ENCODE data around the gene ZFR2. TPM values are rescaled to one million over a fixed set of nuclear protein-coding genes. Genes with fewer than 3 reads are reported as not detected.

Gene ZFR2
- polyA plus RNA-seq, 3 donors, result not detected

GRCh38 chr19:3866910-3867638, 1.8 kb downstream of the ZFR2 start:
- intact Hi-C loops (cut with micrococcal nuclease), result no loop called here
- no peaks in the 10 kb centered on the region for H3K4me1 Mint-ChIP-seq
- H4K20me1 ChIP-seq (ENCODE audit: insufficient read depth, low read length), result no peaks in the 10 kb centered on the region

DNA sequence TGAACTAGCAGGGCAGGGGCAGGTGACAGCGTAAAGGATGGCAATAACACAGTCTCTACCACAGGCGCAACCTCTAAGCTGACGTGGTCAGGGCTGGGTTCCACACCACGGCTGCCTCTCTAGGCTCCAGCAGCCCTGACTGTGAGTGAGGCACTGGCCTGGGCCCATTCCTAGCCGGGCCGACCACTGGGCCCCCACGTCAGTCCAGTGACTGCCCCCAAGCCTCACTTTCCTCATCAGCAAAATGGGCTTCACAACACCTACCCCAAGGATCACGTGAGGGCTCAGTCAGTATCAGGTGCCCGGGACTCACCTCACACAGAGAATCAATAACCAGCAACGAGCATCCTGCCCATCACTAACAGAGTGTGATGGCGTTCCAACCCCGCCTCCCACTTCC, 5.2 kb downstream of the ZFR2 start:
- intact Hi-C loops (cut with micrococcal nuclease), result no loop called here
- Histone ChIP-seq H3K4me3 (replicated peaks in 1 of 3; ENCODE audit: low read depth in 2 of 3, low read length in 3 of 3) (no peak overlapping the region), H3K27me3 (ENCODE audit: control insufficient read depth in 2 of 2, insufficient read depth in 2 of 2, low read length in 2 of 2) (peaks cover 7 to 30% of the 10 kb centered on the region in 2 donors), H3K9ac (ENCODE audit: insufficient read depth, low read length, poor library complexity, severe bottlenecking) (no peak overlapping the region), H3K4me1 (ENCODE audit: control insufficient read depth in 1 of 2, insufficient read depth in 2 of 2, low read length in 2 of 2) (no peaks in the 10 kb centered on the region), H3K27ac (ENCODE audit: low read depth in 1 of 2, low read length in 2 of 2) (no peak overlapping the region), H2AFZ (ENCODE audit: insufficient read depth, low read depth, low read length, poor library complexity, severe bottlenecking) (no peak overlapping the region), H3K79me2 (ENCODE audit: insufficient read depth, low read length) (no peaks in the 10 kb centered on the region), H3K4me2 (replicated peaks; ENCODE audit: extremely low read depth, low read length, poor library complexity, severe bottlenecking) (no peak overlapping the region), H3K9me3 (replicated peaks in 1 of 2; ENCODE audit: control insufficient read depth in 1 of 2, insufficient read depth in 1 of 2, low read length in 2 of 2) (peaks cover 0 to 2% of the 10 kb centered on the region in 2 donors), H4K20me1 (ENCODE audit: insufficient read depth, low read length) (no peaks in the 10 kb centered on the region), H3K36me3 (replicated peaks in 1 of 2; ENCODE audit: control insufficient read depth in 1 of 2, insufficient read depth in 2 of 2, low read length in 2 of 2) (no peaks in the 10 kb centered on the region)
- no peak overlapping the region for H3K27ac Mint-ChIP-seq
- 82% methylated on average over 4 of the region's 12 CpGs for WGBS (ENCODE audit: insufficient coverage)
- no peaks in the 10 kb centered on the region for H3K4me1 Mint-ChIP-seq
- H3K9me3 Mint-ChIP-seq, result peaks cover 0 to 14% (median 5%) of the 10 kb centered on the region in 7 donors
- TF ChIP-seq, protein P1, sequence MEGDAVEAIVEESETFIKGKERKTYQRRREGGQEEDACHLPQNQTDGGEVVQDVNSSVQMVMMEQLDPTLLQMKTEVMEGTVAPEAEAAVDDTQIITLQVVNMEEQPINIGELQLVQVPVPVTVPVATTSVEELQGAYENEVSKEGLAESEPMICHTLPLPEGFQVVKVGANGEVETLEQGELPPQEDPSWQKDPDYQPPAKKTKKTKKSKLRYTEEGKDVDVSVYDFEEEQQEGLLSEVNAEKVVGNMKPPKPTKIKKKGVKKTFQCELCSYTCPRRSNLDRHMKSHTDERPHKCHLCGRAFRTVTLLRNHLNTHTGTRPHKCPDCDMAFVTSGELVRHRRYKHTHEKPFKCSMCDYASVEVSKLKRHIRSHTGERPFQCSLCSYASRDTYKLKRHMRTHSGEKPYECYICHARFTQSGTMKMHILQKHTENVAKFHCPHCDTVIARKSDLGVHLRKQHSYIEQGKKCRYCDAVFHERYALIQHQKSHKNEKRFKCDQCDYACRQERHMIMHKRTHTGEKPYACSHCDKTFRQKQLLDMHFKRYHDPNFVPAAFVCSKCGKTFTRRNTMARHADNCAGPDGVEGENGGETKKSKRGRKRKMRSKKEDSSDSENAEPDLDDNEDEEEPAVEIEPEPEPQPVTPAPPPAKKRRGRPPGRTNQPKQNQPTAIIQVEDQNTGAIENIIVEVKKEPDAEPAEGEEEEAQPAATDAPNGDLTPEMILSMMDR (IDR thresholded peaks at IDR 0.05), result no peak
- peaks cover 22 to 37% (median 32%) of the 10 kb centered on the region in 3 donors for H3K27me3 Mint-ChIP-seq (ENCODE audit: low read depth in 3 of 3)
- no peak for DNase-seq
- no peak overlapping the region for H3K4me3 Mint-ChIP-seq
- H3K36me3 Mint-ChIP-seq, result peaks cover 0 to 5% of the 10 kb centered on the region in 2 donors

More at GRCh38 chr19:3866910-3867638, 1.8 kb downstream of the ZFR2 start:
- H3K27ac ChIP-seq (ENCODE audit: low read depth in 1 of 2, low read length in 2 of 2), result no peak overlapping the region
- H3K9me3 Mint-ChIP-seq, result peaks cover 8 to 31% (median 18%) of the 10 kb centered on the region in 7 donors
- H3K27me3 ChIP-seq (ENCODE audit: control insufficient read depth in 2 of 2, insufficient read depth in 2 of 2, low read length in 2 of 2), result peaks cover 11 to 47% of the 10 kb centered on the region in 2 donors
- TF ChIP-seq, protein P1 (IDR thresholded peaks at IDR 0.05), result no peak
- WGBS (ENCODE audit: insufficient coverage), result 50% methylated on average over 10 of the region's 14 CpGs
- no peaks in the 10 kb centered on the region for H3K36me3 ChIP-seq (replicated peaks in 1 of 2; ENCODE audit: control insufficient read depth in 1 of 2, insufficient read depth in 2 of 2, low read length in 2 of 2)
- H3K4me3 Mint-ChIP-seq, result peak overlapping the region in 1 of 2 donors; percentile 74
- no peak overlapping the region for H3K4me2 ChIP-seq (replicated peaks; ENCODE audit: extremely low read depth, low read length, poor library complexity, severe bottlenecking)
- H3K9me3 ChIP-seq (replicated peaks in 1 of 2; ENCODE audit: control insufficient read depth in 1 of 2, insufficient read depth in 1 of 2, low read length in 2 of 2), result peaks cover 11 to 14% of the 10 kb centered on the region in 2 donors
- H3K27me3 Mint-ChIP-seq (ENCODE audit: low read depth in 3 of 3), result peaks cover 40 to 60% (median 54%) of the 10 kb centered on the region in 3 donors
- no peaks in the 10 kb centered on the region for H3K79me2 ChIP-seq (ENCODE audit: insufficient read depth, low read length)
- no peak overlapping the region for H2AFZ ChIP-seq (ENCODE audit: insufficient read depth, low read depth, low read length, poor library complexity, severe bottlenecking)
- DNase-seq, result no peak
- no peaks in the 10 kb centered on the region for H3K4me1 ChIP-seq (ENCODE audit: control insufficient read depth in 1 of 2, insufficient read depth in 2 of 2, low read length in 2 of 2)
- no peak overlapping the region for H3K9ac ChIP-seq (ENCODE audit: insufficient read depth, low read length, poor library complexity, severe bottlenecking)
- peak overlapping the region in 1 of 7 donors; percentile 11 for H3K27ac Mint-ChIP-seq
- no peak overlapping the region for H3K4me3 ChIP-seq (replicated peaks in 1 of 3; ENCODE audit: low read depth in 2 of 3, low read length in 3 of 3)
- H3K36me3 Mint-ChIP-seq, result peaks cover 6 to 12% of the 10 kb centered on the region in 2 donors
